HG02943 (cell line): ENCODE measurements around the gene SH3TC1.

Experiments
- ATAC-seq: cut with Tn5 transposase; IDR thresholded peaks from one replicate; pipeline ENCODE4 v1.9.1; 2021; ENCODE audit warnings: mild to moderate bottlenecking, low read depth, moderate library complexity; ENCODE audit not compliant: unreplicated experiment

SH3TC1 gene

GRCh38 chr4:8283631-8284121, 84.6 kb downstream of the SH3TC1 start:
- ATAC-seq = no peak

- no peak for ATAC-seq
Observed at GRCh38 chr4:8284391-8284790, 85.3 kb downstream of the SH3TC1 start.

- ATAC-seq = no peak
Observed at GRCh38 chr4:8285143-8285975, 86.3 kb downstream of the SH3TC1 start.

GRCh38 chr4:8285976-8286718, 87.1 kb downstream of the SH3TC1 start:
- ATAC-seq = no peak

- ATAC-seq = no peak
Observed at GRCh38 chr4:8286719-8287342, 87.7 kb downstream of the SH3TC1 start.

- no peak for ATAC-seq
Observed at GRCh38 chr4:8287343-8288280, 88.5 kb downstream of the SH3TC1 start.

- no peak for ATAC-seq
Observed at GRCh38 chr4:8289151-8289750, 90.2 kb downstream of the SH3TC1 start.

GRCh38 chr4:8289956-8290700, 91.0 kb downstream of the SH3TC1 start:
- no peak for ATAC-seq

GRCh38 chr4:8290701-8290970, 91.5 kb downstream of the SH3TC1 start:
- no peak for ATAC-seq
